Muscle layer of colon (tissue), 2 donors: ENCODE results near the gene TFG.

Experiments used
- H3K27ac ChIP-seq: one replicate; pipeline ENCODE4 v1.7.0; 2013; ENCODE audit warnings: low read depth, mild to moderate bottlenecking, low read length, moderate library complexity
- H3K27me3 ChIP-seq, 2 donors: one replicate each; pipeline ENCODE4 v1.7.0; 2013; ENCODE audit warnings: low read length in 2 of 2, mild to moderate bottlenecking in 2 of 2; ENCODE audit not compliant: insufficient read depth in 2 of 2, control insufficient read depth in 1 of 2
- H3K36me3 ChIP-seq: one replicate; pipeline ENCODE4 v1.7.0; 2013; ENCODE audit warnings: mild to moderate bottlenecking, low read length; ENCODE audit not compliant: insufficient read depth
- H3K4me1 ChIP-seq: one replicate; pipeline ENCODE4 v1.7.0; 2013; ENCODE audit warnings: mild to moderate bottlenecking, low read length; ENCODE audit not compliant: insufficient read depth
- H3K4me3 ChIP-seq, 2 donors: one replicate each; pipeline ENCODE4 v1.7.0; 2013; ENCODE audit warnings: low read length in 2 of 2, low read depth in 1 of 2, mild to moderate bottlenecking in 1 of 2, moderate library complexity in 1 of 2
- H3K9ac ChIP-seq: one replicate; pipeline ENCODE4 v1.7.0; 2013; ENCODE audit warnings: low read length
- H3K9me3 ChIP-seq: one replicate; pipeline ENCODE4 v1.7.0; 2013; ENCODE audit warnings: mild to moderate bottlenecking, low read length
- donor health status: abdominal sarcoma.
- donor health status: Adenocarcinoma of cecum.

Gene TFG

GRCh38 chr3:100740207-100740606 lies 30.9 kb downstream of the TFG start:
- peaks cover 57% of the 10 kb centered on the region for H3K36me3 ChIP-seq
- H3K9me3 ChIP-seq, result no peaks in the 10 kb centered on the region
- no peak overlapping the region for H3K27ac ChIP-seq
- H3K4me1 ChIP-seq, result no peaks in the 10 kb centered on the region
- no peaks in the 10 kb centered on the region for H3K27me3 ChIP-seq
- H3K9ac ChIP-seq, result no peak overlapping the region
- H3K4me3 ChIP-seq, result no peak overlapping the region

- Histone ChIP-seq H3K36me3 (peaks cover 56% of the 10 kb centered on the region), H3K4me3 (no peak overlapping the region), H3K9ac (no peak overlapping the region), H3K4me1 (no peaks in the 10 kb centered on the region), H3K27ac (no peak overlapping the region), H3K9me3 (no peaks in the 10 kb centered on the region), H3K27me3 (no peaks in the 10 kb centered on the region)
Observed at GRCh38 chr3:100743535-100743934, 34.2 kb downstream of the TFG start.

- no peak overlapping the region for H3K4me3 ChIP-seq
- H3K4me1 ChIP-seq, result no peaks in the 10 kb centered on the region
- no peaks in the 10 kb centered on the region for H3K27me3 ChIP-seq
- H3K27ac ChIP-seq, result no peak overlapping the region
- H3K9me3 ChIP-seq, result no peaks in the 10 kb centered on the region
- H3K9ac ChIP-seq, result no peak overlapping the region
- H3K36me3 ChIP-seq, result peaks cover 62% of the 10 kb centered on the region
Observed at GRCh38 chr3:100744671-100745070, 35.4 kb downstream of the TFG start.

GRCh38 chr3:100745617-100746016 lies 36.3 kb downstream of the TFG start:
- no peaks in the 10 kb centered on the region for H3K27me3 ChIP-seq
- no peak overlapping the region for H3K4me3 ChIP-seq
- no peaks in the 10 kb centered on the region for H3K9me3 ChIP-seq
- H3K36me3 ChIP-seq, result peaks cover 58% of the 10 kb centered on the region
- no peak overlapping the region for H3K27ac ChIP-seq
- no peak overlapping the region for H3K9ac ChIP-seq
- no peaks in the 10 kb centered on the region for H3K4me1 ChIP-seq

GRCh38 chr3:100746092-100746491 lies 36.8 kb downstream of the TFG start:
- Histone ChIP-seq H3K9me3 (no peaks in the 10 kb centered on the region), H3K9ac (no peak overlapping the region), H3K4me3 (no peak overlapping the region), H3K27me3 (no peaks in the 10 kb centered on the region), H3K27ac (no peak overlapping the region), H3K4me1 (no peaks in the 10 kb centered on the region), H3K36me3 (peaks cover 60% of the 10 kb centered on the region)

- H3K27ac ChIP-seq, result no peak overlapping the region
- no peak overlapping the region for H3K4me3 ChIP-seq
- no peak overlapping the region for H3K9ac ChIP-seq
- no peaks in the 10 kb centered on the region for H3K9me3 ChIP-seq
- H3K36me3 ChIP-seq, result peaks cover 66% of the 10 kb centered on the region
- no peaks in the 10 kb centered on the region for H3K4me1 ChIP-seq
- no peaks in the 10 kb centered on the region for H3K27me3 ChIP-seq
Observed at GRCh38 chr3:100748220-100748619, 38.9 kb downstream of the TFG start.

GRCh38 chr3:100748967-100749366 lies 39.7 kb downstream of the TFG start:
- H3K9ac ChIP-seq, result no peak overlapping the region
- H3K27ac ChIP-seq, result no peak overlapping the region
- no peaks in the 10 kb centered on the region for H3K4me1 ChIP-seq
- H3K27me3 ChIP-seq, result no peaks in the 10 kb centered on the region
- H3K9me3 ChIP-seq, result no peaks in the 10 kb centered on the region
- no peak overlapping the region for H3K4me3 ChIP-seq
- H3K36me3 ChIP-seq, result peaks cover 66% of the 10 kb centered on the region

GRCh38 chr3:100753846-100754245 lies 44.6 kb downstream of the TFG start:
- H3K36me3 ChIP-seq, result peaks cover 37% of the 10 kb centered on the region
- H3K4me1 ChIP-seq, result no peaks in the 10 kb centered on the region
- H3K4me3 ChIP-seq, result no peak overlapping the region
- H3K27me3 ChIP-seq, result no peaks in the 10 kb centered on the region
- H3K9ac ChIP-seq, result no peak overlapping the region
- no peaks in the 10 kb centered on the region for H3K9me3 ChIP-seq
- H3K27ac ChIP-seq, result no peak overlapping the region

GRCh38 chr3:100754563-100755334 lies 45.5 kb downstream of the TFG start:
- no peaks in the 10 kb centered on the region for H3K4me1 ChIP-seq
- H3K27ac ChIP-seq, result no peak overlapping the region
- no peak overlapping the region for H3K9ac ChIP-seq
- H3K36me3 ChIP-seq, result peaks cover 28% of the 10 kb centered on the region
- no peaks in the 10 kb centered on the region for H3K27me3 ChIP-seq
- H3K4me3 ChIP-seq, result no peak overlapping the region
- no peaks in the 10 kb centered on the region for H3K9me3 ChIP-seq

- H3K9ac ChIP-seq, result no peak overlapping the region
- H3K4me3 ChIP-seq, result no peak overlapping the region
- peaks cover 16% of the 10 kb centered on the region for H3K36me3 ChIP-seq
- no peaks in the 10 kb centered on the region for H3K27me3 ChIP-seq
- no peaks in the 10 kb centered on the region for H3K4me1 ChIP-seq
- no peak overlapping the region for H3K27ac ChIP-seq
- no peaks in the 10 kb centered on the region for H3K9me3 ChIP-seq
Observed at GRCh38 chr3:100756441-100756840, 47.1 kb downstream of the TFG start.

- H3K27ac ChIP-seq, result no peak overlapping the region
- no peaks in the 10 kb centered on the region for H3K4me1 ChIP-seq
- no peaks in the 10 kb centered on the region for H3K9me3 ChIP-seq
- no peaks in the 10 kb centered on the region for H3K27me3 ChIP-seq
- H3K9ac ChIP-seq, result no peak overlapping the region
- H3K36me3 ChIP-seq, result peaks cover 3% of the 10 kb centered on the region
- H3K4me3 ChIP-seq, result no peak overlapping the region
Observed at GRCh38 chr3:100759159-100759558, 49.9 kb downstream of the TFG start.

GRCh38 chr3:100759950-100760349 lies 50.7 kb downstream of the TFG start:
- H3K27ac ChIP-seq, result no peak overlapping the region
- H3K9ac ChIP-seq, result no peak overlapping the region

More at GRCh38 chr3:100759950-100760349, 50.7 kb downstream of the TFG start:
- no peak overlapping the region for H3K4me3 ChIP-seq
- H3K4me1 ChIP-seq, result no peaks in the 10 kb centered on the region
- H3K36me3 ChIP-seq, result peaks cover 4% of the 10 kb centered on the region
- H3K9me3 ChIP-seq, result no peaks in the 10 kb centered on the region
- no peaks in the 10 kb centered on the region for H3K27me3 ChIP-seq
